Measurements from ENCODE around the gene ECD.

The ECD gene

GRCh38 chr10:73206385-73206784, 38.6 kb upstream of the ECD start:
- ATAC-seq (ENCODE audit: insufficient read depth, low read depth) (no peak), DNase-seq (no peak)
- Histone ChIP-seq H3K9me3 (ENCODE audit: insufficient read depth, low read length, severe bottlenecking) (no peaks in the 10 kb centered on the region), H3K4me2 (ENCODE audit: insufficient read depth, low read length) (no peak overlapping the region), H2AFZ (ENCODE audit: low read depth, low read length) (no peak overlapping the region), H3K79me2 (ENCODE audit: insufficient read depth, low read length) (no peaks in the 10 kb centered on the region), H3K4me3 (ENCODE audit: low read depth in 1 of 2, low read length in 2 of 2) (no peak overlapping the region), H4K20me1 (ENCODE audit: insufficient read depth, low read length) (no peaks in the 10 kb centered on the region), H3K9ac (ENCODE audit: low read depth, low read length) (no peak overlapping the region), H3K27me3 (ENCODE audit: insufficient read depth, low read length, poor library complexity) (no peaks in the 10 kb centered on the region), H3K36me3 (ENCODE audit: insufficient read depth, low read length) (peaks cover 14% of the 10 kb centered on the region; the same call in 1 of the 2 replicates), H3K27ac (ENCODE audit: low read length) (no peak overlapping the region), H3K4me1 (ENCODE audit: insufficient read depth, low read length) (no peaks in the 10 kb centered on the region)
- TF ChIP-seq EZH2 (IDR thresholded peaks at IDR 0.05; ENCODE audit: borderline replicate concordance, low read depth, low read length, severe bottlenecking) (no peak), CTCF (IDR thresholded peaks at IDR 0.05; ENCODE audit: borderline replicate concordance, extremely low read depth, low read length, poor library complexity, severe bottlenecking) (no peak)

- ATAC-seq (ENCODE audit: insufficient read depth, low read depth) (no peak), DNase-seq (no peak)
- no peaks in the 10 kb centered on the region for H3K9me3 ChIP-seq (ENCODE audit: insufficient read depth, low read length, severe bottlenecking)
- no peak overlapping the region for H3K4me3 ChIP-seq (ENCODE audit: low read depth in 1 of 2, low read length in 2 of 2)
- no peak overlapping the region for H3K4me2 ChIP-seq (ENCODE audit: insufficient read depth, low read length)
- H3K4me1 ChIP-seq (ENCODE audit: insufficient read depth, low read length) = no peaks in the 10 kb centered on the region
- no peak for TF ChIP-seq EZH2 (IDR thresholded peaks at IDR 0.05; ENCODE audit: borderline replicate concordance, low read depth, low read length, severe bottlenecking)
- no peak for TF ChIP-seq CTCF (IDR thresholded peaks at IDR 0.05; ENCODE audit: borderline replicate concordance, extremely low read depth, low read length, poor library complexity, severe bottlenecking)
- no peaks in the 10 kb centered on the region for H3K27me3 ChIP-seq (ENCODE audit: insufficient read depth, low read length, poor library complexity)
- H3K79me2 ChIP-seq (ENCODE audit: insufficient read depth, low read length) = no peaks in the 10 kb centered on the region
- no peak overlapping the region for H3K9ac ChIP-seq (ENCODE audit: low read depth, low read length)
- no peaks in the 10 kb centered on the region for H4K20me1 ChIP-seq (ENCODE audit: insufficient read depth, low read length)
- no peak overlapping the region for H2AFZ ChIP-seq (ENCODE audit: low read depth, low read length)
- H3K27ac ChIP-seq (ENCODE audit: low read length) = no peak overlapping the region
- H3K36me3 ChIP-seq (ENCODE audit: insufficient read depth, low read length) = peaks cover 13% of the 10 kb centered on the region; the same call in 1 of the 2 replicates
These were observed 38.1 kb upstream of the ECD start for GRCh38 chr10:73205890-73206289.

- TF ChIP-seq EZH2 (IDR thresholded peaks at IDR 0.05; ENCODE audit: borderline replicate concordance, low read depth, low read length, severe bottlenecking) = no peak
- TF ChIP-seq CTCF (IDR thresholded peaks at IDR 0.05; ENCODE audit: borderline replicate concordance, extremely low read depth, low read length, poor library complexity, severe bottlenecking) = no peak
- H3K79me2 ChIP-seq (ENCODE audit: insufficient read depth, low read length) = no peaks in the 10 kb centered on the region
- H2AFZ ChIP-seq (ENCODE audit: low read depth, low read length) = no peak overlapping the region
- H3K4me3 ChIP-seq (ENCODE audit: low read depth in 1 of 2, low read length in 2 of 2) = no peak overlapping the region
- H3K4me1 ChIP-seq (ENCODE audit: insufficient read depth, low read length) = no peaks in the 10 kb centered on the region
- no peak overlapping the region for H3K27ac ChIP-seq (ENCODE audit: low read length)
- no peaks in the 10 kb centered on the region for H3K27me3 ChIP-seq (ENCODE audit: insufficient read depth, low read length, poor library complexity)
- DNase-seq (no peak), ATAC-seq (ENCODE audit: insufficient read depth, low read depth) (no peak)
- H3K36me3 ChIP-seq (ENCODE audit: insufficient read depth, low read length) = peaks cover 5% of the 10 kb centered on the region; the same call in 1 of the 2 replicates
- no peaks in the 10 kb centered on the region for H4K20me1 ChIP-seq (ENCODE audit: insufficient read depth, low read length)
- no peaks in the 10 kb centered on the region for H3K9me3 ChIP-seq (ENCODE audit: insufficient read depth, low read length, severe bottlenecking)
- no peak overlapping the region for H3K4me2 ChIP-seq (ENCODE audit: insufficient read depth, low read length)
- no peak overlapping the region for H3K9ac ChIP-seq (ENCODE audit: low read depth, low read length)
These were observed 37.3 kb upstream of the ECD start for GRCh38 chr10:73205081-73205480.

GRCh38 chr10:73190188-73190587, 22.4 kb upstream of the ECD start:
- no peaks in the 10 kb centered on the region for H3K27me3 ChIP-seq (ENCODE audit: insufficient read depth, low read length, poor library complexity)
- H2AFZ ChIP-seq (ENCODE audit: low read depth, low read length) = no peak overlapping the region
- DNase-seq (no peak), ATAC-seq (ENCODE audit: insufficient read depth, low read depth) (no peak)
- H3K4me1 ChIP-seq (ENCODE audit: insufficient read depth, low read length) = no peaks in the 10 kb centered on the region
- no peak overlapping the region for H3K9ac ChIP-seq (ENCODE audit: low read depth, low read length)
- H4K20me1 ChIP-seq (ENCODE audit: insufficient read depth, low read length) = no peaks in the 10 kb centered on the region
- H3K4me2 ChIP-seq (ENCODE audit: insufficient read depth, low read length) = no peak overlapping the region
- H3K9me3 ChIP-seq (ENCODE audit: insufficient read depth, low read length, severe bottlenecking) = no peaks in the 10 kb centered on the region
- TF ChIP-seq CTCF (IDR thresholded peaks at IDR 0.05; ENCODE audit: borderline replicate concordance, extremely low read depth, low read length, poor library complexity, severe bottlenecking) (no peak), EZH2 (IDR thresholded peaks at IDR 0.05; ENCODE audit: borderline replicate concordance, low read depth, low read length, severe bottlenecking) (no peak)
- no peak overlapping the region for H3K27ac ChIP-seq (ENCODE audit: low read length)
- H3K4me3 ChIP-seq (ENCODE audit: low read depth in 1 of 2, low read length in 2 of 2) = no peak overlapping the region
- no peaks in the 10 kb centered on the region for H3K79me2 ChIP-seq (ENCODE audit: insufficient read depth, low read length)
- peaks cover 10% of the 10 kb centered on the region; the same call in 1 of the 2 replicates for H3K36me3 ChIP-seq (ENCODE audit: insufficient read depth, low read length)
